LNCaP clone FGC (cell line): Measurements from ENCODE around the gene RBM10.

Experiments used
- DNase-seq: peaks from one replicate; pipeline ENCODE4 v3.0.0-alpha.2; 2011; ENCODE audit warnings: low read depth
- H3K4me3 ChIP-seq: 2 replicates; pipeline ENCODE4 v1.5.1; 2011; ENCODE audit warnings: mild to moderate bottlenecking, low read depth, low read length, control low read depth
- CTCF ChIP-seq: IDR thresholded peaks from 2 replicates; pipeline ENCODE4 v1.5.1; 2012; ENCODE audit warnings: mild to moderate bottlenecking; ENCODE audit not compliant: control insufficient read depth, insufficient read depth; ENCODE audit errors: extremely low read depth

RBM10 gene

GRCh38 chrX:47232197-47232802, 87.3 kb downstream of the RBM10 start:
- no peak for DNase-seq
- no peak for TF ChIP-seq CTCF
- H3K4me3 ChIP-seq = peak overlapping the region; percentile 67

GRCh38 chrX:47232803-47233332, 87.8 kb downstream of the RBM10 start, which contains the start of gene USP11:
Gene USP11, plus strand, starts transcription at chrX:47233009. Its CDS starts 35 bp downstream, at chrX:47233044.
- H3K4me3 ChIP-seq = peak within 1 kb of the TSS; percentile 67
- TF ChIP-seq CTCF = no peak
- no peak for DNase-seq

GRCh38 chrX:47233333-47234113, 88.5 kb downstream of the RBM10 start:
- peak overlapping the region; percentile 67 for H3K4me3 ChIP-seq
- TF ChIP-seq CTCF = no peak
- peak; percentile 83 for DNase-seq

GRCh38 chrX:47234583-47234982, 89.6 kb downstream of the RBM10 start:
- TF ChIP-seq CTCF = no peak
- H3K4me3 ChIP-seq = peak overlapping the region; percentile 67
- no peak for DNase-seq

- no peak overlapping the region for H3K4me3 ChIP-seq
- DNase-seq = no peak
- TF ChIP-seq CTCF = no peak
Measured at GRCh38 chrX:47235691-47236103, 90.7 kb downstream of the RBM10 start.
